IMR-90 (cell line): ENCODE measurements around the gene SLC7A6OS. TPM values are rescaled to one million over a fixed set of nuclear protein-coding genes. Genes with fewer than 3 reads are reported as not detected.

Experiments
- ATAC-seq: fragments of 200-7000 bp; cut with Tn5 transposase; 2 replicates; pipeline ENCODE4 v1.9.1; 2020; ENCODE audit warnings: low read depth, mild to moderate bottlenecking, moderate library complexity
- BruUV-seq: library from RNA; stranded (reverse); fragments of 400-500 nt; replicated peaks from 2 replicates; lab custom pipeline; 2021; lab: Mats Ljungman, UMichigan
- CTCF ChIA-PET: fragments of 300-600 bp; formaldehyde crosslinking; extraction: SDS; loops from one replicate; lab custom pipeline; 2021; ENCODE audit warnings: antibody characterized with exemption; lab: Yijun Ruan, JAX
- POLR2A ChIA-PET: fragments of 300-600 bp; sonication (Branson Sonifier 250); formaldehyde crosslinking; loops from one replicate; lab custom pipeline; 2022; ENCODE audit warnings: antibody characterized with exemption; ENCODE audit not compliant: unreplicated experiment; lab: Charles Lee
- DNase-seq: peaks from one replicate; pipeline ENCODE4 v3.0.0; 2013
- H2AFZ ChIP-seq: replicated peaks from 2 replicates; pipeline ENCODE3; 2013; ENCODE audit warnings: low read length, mild to moderate bottlenecking; ENCODE audit not compliant: poor library complexity
- H2AK5ac ChIP-seq: 2 replicates; pipeline ENCODE4 v1.6.1; 2013; ENCODE audit warnings: low read depth, low read length, inconsistent platforms
- H2AK9ac ChIP-seq: replicated peaks from 2 replicates; pipeline ENCODE3; 2013; ENCODE audit warnings: mild to moderate bottlenecking, low read depth, low read length, moderate library complexity; ENCODE audit not compliant: poor library complexity
- H2BK120ac ChIP-seq: 2 replicates; pipeline ENCODE4 v1.6.1; 2013; ENCODE audit warnings: low read depth, low read length, inconsistent platforms
- H2BK15ac ChIP-seq: 3 replicates; pipeline ENCODE4 v1.6.1; 2013; ENCODE audit warnings: low read depth, low read length, inconsistent platforms
- H2BK20ac ChIP-seq: 2 replicates; pipeline ENCODE4 v1.6.1; 2013; ENCODE audit warnings: low read depth, mild to moderate bottlenecking, inconsistent platforms, low read length, moderate library complexity
- H2BK5ac ChIP-seq: 2 replicates; pipeline ENCODE4 v1.6.1; 2013; ENCODE audit warnings: mild to moderate bottlenecking, low read depth, low read length, inconsistent platforms; ENCODE audit not compliant: poor library complexity, severe bottlenecking
- H3K14ac ChIP-seq: replicated peaks from 2 replicates; pipeline ENCODE4 v1.6.1; 2013; ENCODE audit warnings: low read depth, low read length, inconsistent platforms
- H3K18ac ChIP-seq: 2 replicates; pipeline ENCODE4 v1.6.1; 2013; ENCODE audit warnings: low read depth, low read length, control low read depth
- H3K23ac ChIP-seq: 2 replicates; pipeline ENCODE4 v1.6.1; 2013; ENCODE audit warnings: low read depth, low read length, inconsistent platforms
- H3K27ac ChIP-seq: 2 replicates; pipeline ENCODE4 v1.5.1; 2013; ENCODE audit warnings: mild to moderate bottlenecking, control low read depth, low read length; ENCODE audit not compliant: insufficient read depth
- H3K27me3 ChIP-seq: 2 replicates; pipeline ENCODE4 v1.6.1; 2013; ENCODE audit warnings: low read length; ENCODE audit not compliant: control insufficient read depth, insufficient read depth
- H3K36me3 ChIP-seq: 2 replicates; pipeline ENCODE4 v1.6.1; 2013; ENCODE audit warnings: low read length, mixed read lengths; ENCODE audit not compliant: control insufficient read depth, insufficient read depth
- H3K4ac ChIP-seq: 2 replicates; pipeline ENCODE4 v1.6.1; 2013; ENCODE audit warnings: low read depth, low read length, inconsistent platforms
- H3K4me1 ChIP-seq: 2 replicates; pipeline ENCODE4 v1.6.1; 2013; ENCODE audit warnings: low read length, mixed read lengths; ENCODE audit not compliant: control insufficient read depth, insufficient read depth
- H3K4me2 ChIP-seq: 2 replicates; pipeline ENCODE4 v1.6.1; 2013; ENCODE audit warnings: low read depth, mild to moderate bottlenecking, control low read depth, low read length, moderate library complexity
- H3K4me3 ChIP-seq: 2 replicates; pipeline ENCODE4 v1.5.1; 2013; ENCODE audit warnings: low read depth, mild to moderate bottlenecking, control low read depth, low read length, moderate library complexity; ENCODE audit not compliant: insufficient read depth
- H3K56ac ChIP-seq: 2 replicates; pipeline ENCODE4 v1.6.1; 2013; ENCODE audit warnings: low read length, inconsistent platforms; ENCODE audit not compliant: insufficient read depth; ENCODE audit errors: extremely low read depth
- H3K79me1 ChIP-seq, 2 experiments: 2 replicates each; pipeline ENCODE4 v1.6.1; 2013; ENCODE audit warnings: low read length in 2 of 2, inconsistent platforms in 1 of 2, low read depth in 1 of 2
- H3K9ac ChIP-seq: 2 replicates; pipeline ENCODE4 v1.6.1; 2013; ENCODE audit warnings: low read depth, low read length, control low read depth
- H3K9me1 ChIP-seq: 2 replicates; pipeline ENCODE4 v1.6.1; 2013; ENCODE audit warnings: low read length, inconsistent platforms; ENCODE audit not compliant: insufficient read depth
- H3K9me3 ChIP-seq: 2 replicates; pipeline ENCODE4 v1.6.1; 2013; ENCODE audit warnings: low read length; ENCODE audit not compliant: control insufficient read depth, insufficient read depth
- H4K20me1 ChIP-seq: 2 replicates; pipeline ENCODE4 v1.6.1; 2013; ENCODE audit warnings: low read length, inconsistent platforms; ENCODE audit not compliant: insufficient read depth
- H4K5ac ChIP-seq: 2 replicates; pipeline ENCODE4 v1.6.1; 2013; ENCODE audit warnings: mild to moderate bottlenecking, low read depth, low read length, control low read depth
- H4K8ac ChIP-seq, 2 experiments: 2 replicates each; pipeline ENCODE4 v1.6.1; 2013; ENCODE audit warnings: low read depth in 2 of 2, low read length in 2 of 2, control low read depth in 1 of 2, inconsistent platforms in 1 of 2
- H4K91ac ChIP-seq: 2 replicates; pipeline ENCODE4 v1.6.1; 2013; ENCODE audit warnings: low read depth, low read length, inconsistent platforms; ENCODE audit not compliant: insufficient read depth
- BHLHE40 ChIP-seq: fragments of 150-350 bp; IDR thresholded peaks from 2 replicates; pipeline ENCODE4 v1.6.1; 2016; ENCODE audit warnings: mild to moderate bottlenecking, low read depth, low read length
- CEBPB ChIP-seq: IDR thresholded peaks from 2 replicates; pipeline ENCODE4 v1.6.1; 2012; ENCODE audit warnings: low read depth, low read length, improper control_type of control experiment
- FOS ChIP-seq: fragments of 150-350 bp; IDR thresholded peaks from 2 replicates; pipeline ENCODE4 v1.6.1; 2016; ENCODE audit warnings: low read depth, low read length
- MAFK ChIP-seq: IDR thresholded peaks from 2 replicates; pipeline ENCODE4 v1.6.1; 2012; ENCODE audit warnings: low read depth, low read length, improper control_type of control experiment
- MAZ ChIP-seq: IDR thresholded peaks from 2 replicates; pipeline ENCODE4 v1.6.1; 2012; ENCODE audit warnings: low read depth, mild to moderate bottlenecking, low read length, improper control_type of control experiment, moderate library complexity, borderline replicate concordance
- MXI1 ChIP-seq: IDR thresholded peaks from 2 replicates; pipeline ENCODE4 v1.6.1; 2012; ENCODE audit warnings: low read depth, mild to moderate bottlenecking, low read length, moderate library complexity, borderline replicate concordance
- NFE2L2 ChIP-seq: fragments of 150-350 bp; IDR thresholded peaks from 2 replicates; pipeline ENCODE4 v1.6.1; 2016; ENCODE audit warnings: low read depth, mild to moderate bottlenecking, low read length
- POLR2A ChIP-seq: IDR thresholded peaks from 2 replicates; pipeline ENCODE4 v1.6.1; 2012; ENCODE audit warnings: mild to moderate bottlenecking, low read depth, low read length
- RFX5 ChIP-seq: IDR thresholded peaks from 2 replicates; pipeline ENCODE4 v1.8.0; 2012; ENCODE audit warnings: low read depth, mild to moderate bottlenecking, low read length, moderate library complexity
- SMC3 ChIP-seq: fragments of 150-350 bp; IDR thresholded peaks from 2 replicates; pipeline ENCODE4 v1.6.1; 2016; ENCODE audit warnings: low read depth, mild to moderate bottlenecking, antibody characterized with exemption, low read length, moderate library complexity
- WGBS, 2 experiments: methylation state at CpG; one replicate each; pipeline versions ENCODE4 v1.1.5 to v1.1.7; 2013; ENCODE audit warnings: missing lambda C conversion rate in 2 of 2; ENCODE audit not compliant: insufficient read length in 1 of 2; ENCODE audit errors: extremely low coverage in 2 of 2; 5-methylcytosine and 5-hydroxymethylcytosine counted together
- dilution Hi-C: fragments of 300-500 bp; cut with HindIII; formaldehyde crosslinking; loops from one replicate; pipeline ENCODE4 v1.14.3; 2018; ENCODE audit warnings: low sequenced_read_pairs; ENCODE audit not compliant: unreplicated experiment
- in situ Hi-C: fragments of 300-500 bp; cut with MboI; formaldehyde crosslinking; loops from 3 replicates; pipeline ENCODE4 v1.14.3; 2019; ENCODE audit warnings: low sequenced_read_pairs, inconsistent platforms, mixed read lengths
- intact Hi-C: fragments of 100-400 bp; cut with micrococcal nuclease; formaldehyde crosslinking; loops from 2 replicates; pipeline ENCODE4 v1.10.0; 2022
- polyA plus RNA-seq, 3 experiments: library from polyadenylated mRNA; depleted of rRNA; stranded (reverse); fragments of >200 nt; gene quantifications; 2 replicates each; pipeline ENCODE4 v1.2.3, GENCODE V29; 2012; ENCODE audit warnings: low replicate concordance in 1 of 3
- total RNA-seq: library from RNA; depleted of rRNA; stranded (reverse); fragments of >200 nt; gene quantifications from 2 replicates; pipeline ENCODE4 v1.2.3, GENCODE V29; 2012

The SLC7A6OS gene
- total and polyA plus RNA-seq, 2 of the 4 experiments (the other 2 are of a cell fraction): 6.8 to 8.4 TPM

GRCh38 chr16:68342620-68343019 is 31.9 kb upstream of the SLC7A6OS start:
- Histone ChIP-seq H2BK20ac (no peak overlapping the region), H3K27ac (no peak overlapping the region), H3K79me1 (no peaks in the 10 kb centered on the region), H4K5ac (no peak overlapping the region), H3K9me3 (no peaks in the 10 kb centered on the region), H4K91ac (no peak overlapping the region), H3K4me3 (no peak overlapping the region), H2BK120ac (no peak overlapping the region), H3K9ac (no peak overlapping the region), H3K9me1 (peaks cover 4% of the 10 kb centered on the region; the same call in 1 of the 2 replicates), H3K23ac (no peak overlapping the region), H3K4me2 (no peak overlapping the region), H3K56ac (no peak overlapping the region), H3K27me3 (no peaks in the 10 kb centered on the region), H3K4me1 (no peaks in the 10 kb centered on the region), H3K4ac (no peak overlapping the region), H3K36me3 (peaks cover 63% of the 10 kb centered on the region), H2AK9ac (no peak overlapping the region), H4K8ac (no peak overlapping the region), H4K20me1 (no peaks in the 10 kb centered on the region), H2BK15ac (no peak overlapping the region), H2AFZ (no peak overlapping the region), H2AK5ac (no peak overlapping the region), H3K14ac (no peak overlapping the region), H2BK5ac (no peak overlapping the region), H3K18ac (no peak overlapping the region)
- DNase-seq: no peak
- dilution Hi-C loops: no loop called here
- no CpG with 5 or more reads among the region's 7 CpGs for WGBS, 2 experiments
- intact Hi-C loops: no loop called here
- POLR2A ChIA-PET: no interaction called here
- no peak for TF ChIP-seq RFX5
- no peak for TF ChIP-seq BHLHE40
- no peak for TF ChIP-seq MAZ
- no peak for TF ChIP-seq FOS
- no peak for TF ChIP-seq MXI1
- TF ChIP-seq NFE2L2: no peak
- no peak for TF ChIP-seq CEBPB
- no peak for TF ChIP-seq POLR2A
- no peak for TF ChIP-seq MAFK
- no peak for TF ChIP-seq SMC3
- CTCF ChIA-PET: no interaction called here
- ATAC-seq: no peak
- BruUV-seq: no TSS peak
- in situ Hi-C loops: no loop called here
